AG08396 (cell line): Measurements from ENCODE around the gene ZNF385C.

Source experiments
- DNase-seq: peaks from one replicate; pipeline ENCODE4 v3.0.0; 2012; ENCODE audit warnings: low spot score, mixed read lengths

The ZNF385C gene

DNA sequence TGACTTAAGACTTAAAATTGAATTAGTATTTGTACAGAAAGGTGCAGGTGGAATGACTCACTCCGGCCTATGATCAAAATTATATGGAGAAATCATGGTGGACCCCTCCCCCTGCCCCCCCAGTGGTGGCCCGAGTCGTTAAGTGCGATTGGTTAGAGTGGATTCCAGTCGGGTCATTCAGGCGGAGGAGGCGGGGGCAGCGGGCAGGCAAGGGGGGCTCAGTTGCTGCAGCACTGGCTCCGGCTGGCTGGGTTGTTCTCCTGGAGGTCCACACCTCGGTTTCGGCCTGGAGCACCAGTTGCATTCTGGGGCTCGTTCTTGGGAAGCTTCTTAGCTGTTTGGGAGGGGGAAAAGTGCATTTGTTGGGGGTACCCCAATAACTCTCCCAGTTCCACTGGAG, 27.3 kb upstream of the ZNF385C start:
- DNase-seq, result no peak

DNA sequence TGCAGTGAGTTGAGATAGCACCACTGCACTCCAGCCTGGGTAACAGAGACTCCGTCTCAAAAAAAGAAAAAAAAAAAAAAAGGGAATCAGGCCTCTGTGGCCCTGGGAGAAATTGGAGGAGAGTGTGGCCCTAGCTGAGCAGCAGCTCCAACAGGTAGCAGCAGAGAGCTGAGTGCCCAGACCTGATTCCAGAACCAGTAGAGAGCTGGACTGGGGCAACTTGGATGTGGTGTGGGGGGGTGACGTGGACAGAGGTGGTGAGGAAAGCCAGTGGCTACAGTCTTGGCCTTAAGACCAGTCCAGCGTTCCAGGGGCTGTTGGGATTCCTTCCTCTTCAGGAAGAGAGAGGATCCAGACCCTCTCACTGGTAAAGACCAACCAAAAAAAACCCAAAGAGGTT, 26.0 kb upstream of the ZNF385C start:
- DNase-seq, result no peak

DNA sequence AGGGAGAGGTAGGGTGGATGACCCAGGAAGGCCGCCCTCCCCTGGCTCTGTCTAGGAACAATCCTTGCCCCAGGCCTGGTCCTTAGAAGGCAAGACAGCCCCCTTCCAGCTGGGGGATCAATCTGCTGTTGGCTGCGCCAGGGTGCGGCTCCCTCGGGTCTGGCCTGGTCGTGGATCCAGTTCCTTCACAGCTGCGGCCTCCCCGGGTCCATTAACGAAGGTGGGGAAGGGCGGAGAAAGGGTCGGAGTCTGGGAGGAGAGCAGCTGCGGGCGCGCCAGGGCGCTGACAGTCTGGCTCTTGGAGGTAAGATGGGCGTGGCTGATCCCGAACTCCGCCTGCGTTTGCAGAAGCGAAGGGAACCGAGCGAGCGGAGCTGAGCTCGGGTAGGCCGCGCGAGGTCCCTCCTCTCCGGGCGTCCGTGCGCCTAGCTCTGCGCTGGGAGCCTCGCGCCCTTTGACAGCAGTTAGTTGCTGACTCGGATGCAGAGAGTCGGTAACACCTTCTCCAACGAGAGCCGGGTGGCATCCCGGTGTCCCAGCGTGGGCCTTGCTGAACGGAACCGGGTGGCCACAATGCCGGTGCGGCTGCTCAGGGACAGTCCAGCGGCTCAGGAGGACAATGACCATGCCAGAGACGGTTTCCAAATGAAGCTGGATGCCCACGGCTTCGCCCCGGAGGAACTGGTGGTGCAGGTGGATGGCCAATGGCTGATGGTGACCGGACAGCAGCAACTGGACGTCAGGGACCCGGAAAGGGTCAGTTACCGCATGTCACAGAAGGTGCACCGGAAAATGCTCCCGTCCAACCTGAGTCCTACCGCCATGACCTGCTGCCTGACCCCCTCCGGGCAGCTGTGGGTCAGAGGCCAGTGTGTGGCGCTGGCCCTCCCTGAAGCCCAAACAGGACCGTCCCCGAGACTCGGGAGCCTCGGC, 24.4 kb upstream of the ZNF385C start, which contains the start of gene HSPB9:
HSPB9 (plus strand) TSS at position 434 of the 933 bp plus-strand sequence; CDS start at position 481, 47 bp downstream.
- no peak for DNase-seq

DNA sequence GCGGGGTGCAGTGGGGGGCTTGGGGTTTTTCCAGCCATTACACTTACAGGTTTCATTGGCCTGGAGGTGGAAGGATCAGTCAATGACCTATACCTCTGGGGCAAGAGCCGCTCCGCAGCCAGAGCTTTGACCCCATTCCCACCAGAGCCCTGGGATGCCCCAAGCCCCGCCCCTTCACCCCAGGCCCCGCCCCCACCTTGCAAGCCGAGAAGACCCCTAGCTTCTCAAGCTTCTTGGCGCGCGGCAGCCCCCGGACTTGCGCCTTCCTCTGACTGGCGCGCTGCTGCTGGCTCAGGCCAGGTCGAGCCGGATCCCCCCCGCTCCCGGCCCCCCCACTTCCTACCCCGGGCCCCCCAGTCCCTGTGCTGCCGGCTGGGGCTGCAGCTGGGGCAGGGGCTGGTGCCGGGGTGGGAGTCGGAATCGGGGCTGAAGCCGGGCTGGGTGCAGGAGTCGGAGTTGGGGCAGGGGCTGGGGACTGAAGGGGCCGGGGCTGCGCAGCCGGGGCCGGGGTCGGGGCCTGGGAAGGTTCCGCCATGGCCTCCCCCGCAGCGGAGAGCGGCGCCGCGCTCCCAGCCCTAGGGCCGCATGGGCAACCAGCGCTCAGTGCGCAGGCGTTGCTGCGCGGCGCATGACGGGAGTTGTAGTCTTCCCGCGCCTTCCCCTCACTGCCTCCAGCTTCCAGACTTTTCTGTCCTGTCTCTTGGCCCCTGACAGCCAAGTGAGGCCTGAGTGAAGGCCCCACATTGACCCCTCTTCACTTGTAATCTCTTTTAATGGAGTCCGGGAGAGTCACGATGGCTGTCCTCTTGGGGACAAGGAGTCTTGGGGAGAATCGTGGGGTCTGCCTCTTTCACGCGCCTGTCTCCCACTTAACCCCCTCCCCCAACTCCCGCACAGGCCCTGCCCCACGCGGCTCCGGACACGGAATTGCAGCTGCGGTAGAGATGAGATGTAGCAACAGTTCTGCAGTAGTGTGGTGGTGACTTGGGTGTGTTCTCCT, 22.8 kb upstream of the ZNF385C start, which contains the start of gene KAT2A:
KAT2A (minus strand) TSS at position 598 of the 1,000 bp plus-strand sequence; CDS start at position 535, 63 bp downstream.
- peak; percentile 98 for DNase-seq

DNA sequence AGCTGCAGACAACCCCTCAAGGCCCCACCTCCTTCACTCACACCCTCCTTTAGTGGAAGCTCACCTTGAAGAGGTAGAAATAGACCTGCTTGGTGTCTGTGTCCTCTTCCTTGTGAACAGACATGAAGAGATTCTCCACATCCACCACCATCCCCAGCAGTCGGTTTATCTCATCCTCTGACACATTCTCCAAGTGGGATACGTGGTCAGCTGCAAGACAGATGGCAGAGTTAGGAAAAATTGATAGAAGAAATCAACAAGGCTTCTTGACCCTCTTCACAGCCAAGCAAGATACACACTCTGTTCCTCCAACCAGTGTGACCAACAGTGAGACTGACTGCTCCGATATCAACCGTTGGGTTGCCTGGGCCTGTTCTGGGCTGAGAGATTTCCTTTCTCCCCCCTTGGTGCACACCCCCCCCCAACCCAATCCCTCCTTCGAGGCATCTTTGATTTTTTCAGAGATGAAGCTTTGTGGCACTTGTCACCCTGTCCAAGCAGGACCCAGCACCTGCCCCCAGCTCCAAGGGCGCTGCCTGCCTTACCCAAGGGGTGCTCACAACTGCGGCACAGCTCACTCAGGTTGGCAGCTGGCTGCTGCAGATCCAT, 22.0 kb upstream of the ZNF385C start:
- no peak for DNase-seq

DNA sequence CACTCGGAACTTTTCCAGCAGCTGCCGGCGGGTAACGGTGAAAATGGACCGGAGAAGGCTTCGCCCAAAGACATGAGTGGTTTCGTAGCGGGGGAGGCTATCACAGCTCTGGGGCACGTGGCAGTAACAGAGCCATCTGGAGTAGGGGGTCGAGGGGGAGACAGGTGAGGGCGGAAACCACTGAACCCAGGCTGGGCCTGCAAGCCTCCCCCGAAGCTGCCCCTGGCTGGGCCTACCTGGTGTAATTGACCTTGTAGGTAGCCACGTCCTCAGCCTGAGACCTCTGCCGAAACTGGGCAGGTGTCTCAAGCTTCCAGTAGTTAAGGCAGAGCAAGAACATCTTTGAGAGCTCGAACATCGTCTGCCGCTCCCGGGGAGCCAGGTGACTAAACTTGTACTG, 21.0 kb upstream of the ZNF385C start:
- no peak for DNase-seq

DNA sequence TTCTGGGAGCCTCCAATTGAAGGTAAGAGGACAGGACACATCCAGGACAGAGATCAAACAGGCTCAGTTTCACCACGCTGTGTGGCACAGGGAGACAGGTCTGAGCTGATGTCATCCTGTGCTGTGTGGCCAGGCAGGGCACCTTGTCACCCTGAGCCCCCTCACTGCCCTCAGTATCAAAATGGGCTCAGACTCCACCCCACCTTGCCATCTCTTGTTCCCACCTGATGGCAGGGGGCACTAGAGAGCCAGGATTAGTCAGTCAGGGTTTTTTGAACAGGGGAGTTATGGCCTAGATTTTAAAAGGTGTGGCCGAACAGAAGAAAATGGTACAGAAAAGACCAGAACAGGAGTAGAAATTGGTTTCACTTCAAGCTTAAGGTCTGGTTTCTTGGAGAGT, 20.3 kb upstream of the ZNF385C start:
- DNase-seq, result no peak

DNA sequence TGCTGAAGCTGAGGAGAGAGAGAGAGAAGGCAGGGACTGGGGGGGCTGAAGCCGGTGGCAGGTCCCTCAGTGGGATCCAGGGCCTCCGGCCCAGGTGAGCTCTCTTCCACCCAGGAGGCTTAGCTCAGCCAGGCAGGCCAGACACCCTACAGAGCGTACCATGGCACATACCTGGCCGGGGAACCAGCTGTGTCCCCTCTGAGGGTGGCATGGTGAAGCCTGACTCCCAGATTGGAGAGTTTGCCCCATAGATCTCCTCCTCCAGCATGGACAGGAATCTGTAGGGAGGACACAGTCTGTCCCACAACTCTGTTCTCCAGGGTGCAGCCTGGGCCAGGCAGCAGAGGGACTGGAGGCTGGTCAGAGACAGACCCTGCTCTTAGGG, 19.8 kb upstream of the ZNF385C start:
- DNase-seq, result no peak

DNA sequence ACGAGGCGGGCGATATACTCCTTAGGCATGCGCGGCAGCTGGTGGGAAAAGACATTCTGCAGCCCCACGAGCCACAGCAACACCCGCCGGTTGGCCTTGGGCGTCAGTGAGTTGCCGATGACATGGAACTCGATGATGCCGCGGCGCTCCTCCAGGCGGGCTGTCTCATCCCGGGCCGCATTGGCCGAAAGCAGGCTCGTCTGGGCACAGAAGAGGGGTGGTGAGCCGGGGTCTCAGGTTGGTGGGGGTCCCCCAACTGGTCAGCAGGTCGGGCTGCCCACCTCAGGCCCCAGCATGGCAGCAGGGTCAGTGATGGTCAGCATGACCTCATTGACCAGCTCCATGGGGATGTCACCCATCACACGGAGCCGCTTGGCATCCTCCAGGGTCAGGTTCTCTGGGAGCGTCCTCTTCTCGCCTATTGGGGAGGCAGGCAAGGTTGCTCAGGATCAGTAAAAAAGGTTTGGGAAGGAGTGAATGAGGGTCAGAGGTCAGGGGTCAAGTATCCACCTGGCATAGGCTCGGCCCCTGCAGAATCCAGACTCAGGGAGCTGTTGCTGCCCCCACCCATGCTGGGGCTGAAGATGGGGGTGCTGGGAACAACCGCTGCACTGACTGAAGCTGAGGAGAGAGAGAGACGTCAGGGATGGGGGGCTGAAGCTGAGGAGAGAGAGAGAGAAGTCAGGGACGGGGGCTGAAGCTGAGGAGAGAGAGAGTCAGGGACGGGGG, 19.3 kb upstream of the ZNF385C start:
- DNase-seq, result no peak

DNA sequence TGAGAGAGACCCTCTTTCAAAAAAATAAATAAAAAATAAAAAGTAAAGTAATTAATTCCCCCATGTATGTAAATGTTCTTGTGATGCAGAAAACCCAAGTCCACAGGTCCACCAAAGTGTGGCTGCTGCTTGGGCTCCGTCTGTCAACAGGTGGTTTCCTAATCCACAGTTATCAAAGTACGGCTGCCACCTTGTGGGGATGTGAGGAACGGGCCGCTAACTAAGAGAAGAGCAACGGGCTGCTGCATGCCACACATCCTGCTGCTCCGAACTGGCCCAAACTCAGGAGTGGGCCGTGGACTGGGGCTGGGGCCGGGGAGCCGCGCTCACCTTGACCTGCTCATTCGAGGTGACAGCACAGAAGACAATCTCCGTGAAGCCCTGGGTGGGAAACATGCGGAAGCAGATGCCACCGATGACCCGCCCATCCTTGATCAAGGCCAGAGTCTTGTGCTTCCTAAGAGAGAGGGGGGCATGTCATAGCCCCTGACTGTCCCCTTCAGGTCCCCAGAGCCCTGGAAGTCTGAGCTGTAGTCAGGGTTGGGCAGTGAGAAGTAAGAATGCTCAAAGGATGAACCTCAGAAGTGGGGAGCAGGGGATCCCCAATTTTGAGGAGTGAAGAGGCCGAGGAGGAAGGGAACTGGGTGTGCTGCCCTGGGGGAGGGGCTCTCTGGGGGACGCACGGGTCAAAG, 18.6 kb upstream of the ZNF385C start:
- peak; percentile 83 for DNase-seq

DNA sequence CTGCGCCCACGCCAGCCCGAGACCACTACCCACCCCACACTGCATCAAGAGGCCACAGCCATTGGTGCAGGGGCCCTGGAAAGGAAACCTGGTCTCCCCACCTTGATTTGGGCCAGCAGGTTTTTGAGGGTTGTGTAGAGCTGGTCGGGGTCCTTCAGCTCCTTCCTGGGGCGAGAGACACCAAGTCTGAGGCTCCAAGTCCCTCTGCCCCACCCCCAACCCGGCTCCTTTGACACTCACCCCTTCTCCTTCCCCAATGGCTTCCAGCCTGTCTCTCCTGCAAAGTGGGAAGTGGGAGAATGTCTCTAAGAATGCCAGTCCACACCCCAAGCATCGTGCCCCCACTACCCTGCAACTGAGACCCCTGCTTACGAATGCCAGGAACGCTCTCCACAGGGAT, 15.8 kb upstream of the ZNF385C start:
- no peak for DNase-seq

DNA sequence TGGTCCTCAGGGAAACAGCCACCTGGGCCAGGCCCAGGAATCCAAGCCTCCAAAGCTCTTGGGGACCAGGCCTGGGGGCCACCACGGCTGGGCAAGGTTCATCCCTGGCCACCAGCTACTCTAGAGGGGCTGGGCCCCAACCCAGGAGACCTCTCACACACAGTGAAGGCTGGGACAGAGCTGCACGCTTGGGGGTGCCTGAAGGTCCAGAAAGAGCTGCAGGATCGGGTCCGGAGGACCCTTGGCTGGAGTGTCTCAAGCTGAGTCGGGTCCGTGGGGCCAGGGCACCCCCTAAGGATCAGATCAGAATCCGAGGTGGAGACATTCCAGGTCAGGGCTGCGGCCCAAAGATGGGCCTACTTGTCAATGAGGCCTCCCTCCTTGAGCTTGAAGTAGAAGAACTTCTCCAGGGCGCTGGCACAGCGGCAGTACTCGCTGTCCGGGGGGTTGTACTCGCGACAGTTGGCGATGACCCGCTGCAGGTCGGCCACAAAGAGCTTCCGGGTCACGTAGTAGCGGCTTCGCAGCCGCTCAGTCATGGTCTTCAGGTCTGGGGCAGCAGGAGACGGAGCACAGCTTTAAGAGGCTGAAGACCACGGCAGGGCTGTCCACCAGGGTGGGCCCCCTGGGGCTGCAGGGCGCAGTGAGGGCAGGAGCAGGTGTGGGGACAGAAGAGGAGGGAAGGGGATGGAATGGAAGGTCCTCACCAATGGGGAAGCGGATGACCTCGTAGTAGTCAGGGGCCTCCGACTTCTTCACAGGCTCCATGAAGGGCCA, 15.2 kb upstream of the ZNF385C start:
- no peak for DNase-seq

DNA sequence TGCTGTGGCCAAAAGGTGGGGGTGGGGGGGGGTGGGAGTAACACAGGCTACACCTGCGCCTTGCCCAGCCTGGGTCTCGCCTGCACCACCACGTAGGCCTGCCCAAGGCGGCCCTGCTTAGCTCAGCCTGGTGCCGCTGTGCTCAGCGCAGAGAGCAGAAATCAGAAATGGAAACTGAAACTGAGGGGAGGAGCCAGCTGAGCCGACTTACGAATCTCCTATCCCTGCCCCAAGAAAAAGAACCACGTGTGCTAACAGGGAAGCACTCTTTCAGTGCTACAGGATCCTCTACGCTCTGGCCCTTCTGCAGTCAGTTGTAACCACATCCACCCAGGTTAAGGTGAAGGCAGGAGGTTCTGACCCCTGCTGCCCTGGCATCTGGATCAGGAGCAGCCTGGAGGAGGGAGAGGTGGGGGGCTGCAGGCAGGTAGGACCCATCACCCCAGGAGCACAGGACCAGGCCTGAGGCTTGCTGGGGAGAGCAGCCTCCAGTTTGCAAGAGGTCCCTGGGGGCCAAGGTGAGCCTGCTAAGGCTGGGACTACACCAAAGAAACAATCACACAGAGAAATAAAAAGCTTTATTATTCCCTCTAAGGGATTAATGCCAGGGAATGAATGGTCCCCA, 14.4 kb upstream of the ZNF385C start, which contains the start of gene DHX58:
DHX58 (minus strand) TSS at position 163 of the 625 bp plus-strand sequence. CDS start 822 bp downstream, outside the sequence.
- peak; percentile 92 for DNase-seq

DNA sequence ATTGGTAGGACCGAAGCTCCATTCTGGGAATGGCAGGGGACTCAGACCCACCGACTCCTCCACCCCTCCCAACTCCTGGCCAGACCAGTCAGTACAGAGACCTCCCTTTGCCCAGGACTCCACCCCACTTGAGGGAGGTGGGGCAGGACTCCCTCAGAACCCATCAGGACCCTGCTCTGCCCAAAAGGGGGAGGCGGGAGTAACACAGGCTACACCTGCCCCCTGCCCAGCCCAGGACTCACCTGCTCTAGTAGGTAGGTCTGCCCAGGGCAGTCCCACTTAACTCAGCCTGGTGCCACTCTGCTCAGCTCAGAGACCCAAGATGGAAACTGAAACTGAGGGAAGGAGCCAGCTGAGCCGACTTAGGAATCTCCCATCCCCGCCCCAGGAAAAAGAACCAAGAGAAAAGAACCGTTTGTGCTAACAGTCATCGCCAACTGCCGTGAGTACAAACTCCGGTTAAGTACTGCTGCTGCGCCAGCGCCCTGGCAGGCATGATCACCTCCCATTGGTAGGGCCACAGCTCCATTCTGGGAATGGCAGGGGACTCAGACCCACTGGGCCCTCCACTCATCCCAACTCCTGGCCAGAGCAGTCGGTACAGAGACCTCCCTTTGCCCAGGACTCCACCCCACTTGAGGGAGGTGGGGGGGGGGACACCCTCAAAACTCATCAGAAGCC, 13.7 kb upstream of the ZNF385C start:
- peak; percentile 68 for DNase-seq

DNA sequence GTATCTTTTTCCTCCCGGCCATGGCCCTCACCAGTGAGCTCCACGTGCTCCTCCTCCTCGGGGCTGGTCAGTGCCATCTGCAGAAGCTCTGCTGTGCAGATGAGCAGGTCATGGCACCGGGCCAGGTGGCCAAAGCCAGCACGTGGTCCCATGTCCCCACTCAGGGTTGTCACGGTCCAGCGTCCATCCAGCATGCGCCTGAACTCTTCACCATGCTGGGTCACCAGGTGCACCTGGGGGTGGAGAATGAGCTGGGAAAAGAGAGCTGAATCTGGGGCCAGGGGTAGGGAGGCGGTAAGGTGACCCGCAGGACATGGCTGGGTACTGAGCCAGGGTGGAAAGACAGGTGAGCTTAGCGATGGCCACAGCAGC, 13.0 kb upstream of the ZNF385C start:
- DNase-seq, result no peak

DNA sequence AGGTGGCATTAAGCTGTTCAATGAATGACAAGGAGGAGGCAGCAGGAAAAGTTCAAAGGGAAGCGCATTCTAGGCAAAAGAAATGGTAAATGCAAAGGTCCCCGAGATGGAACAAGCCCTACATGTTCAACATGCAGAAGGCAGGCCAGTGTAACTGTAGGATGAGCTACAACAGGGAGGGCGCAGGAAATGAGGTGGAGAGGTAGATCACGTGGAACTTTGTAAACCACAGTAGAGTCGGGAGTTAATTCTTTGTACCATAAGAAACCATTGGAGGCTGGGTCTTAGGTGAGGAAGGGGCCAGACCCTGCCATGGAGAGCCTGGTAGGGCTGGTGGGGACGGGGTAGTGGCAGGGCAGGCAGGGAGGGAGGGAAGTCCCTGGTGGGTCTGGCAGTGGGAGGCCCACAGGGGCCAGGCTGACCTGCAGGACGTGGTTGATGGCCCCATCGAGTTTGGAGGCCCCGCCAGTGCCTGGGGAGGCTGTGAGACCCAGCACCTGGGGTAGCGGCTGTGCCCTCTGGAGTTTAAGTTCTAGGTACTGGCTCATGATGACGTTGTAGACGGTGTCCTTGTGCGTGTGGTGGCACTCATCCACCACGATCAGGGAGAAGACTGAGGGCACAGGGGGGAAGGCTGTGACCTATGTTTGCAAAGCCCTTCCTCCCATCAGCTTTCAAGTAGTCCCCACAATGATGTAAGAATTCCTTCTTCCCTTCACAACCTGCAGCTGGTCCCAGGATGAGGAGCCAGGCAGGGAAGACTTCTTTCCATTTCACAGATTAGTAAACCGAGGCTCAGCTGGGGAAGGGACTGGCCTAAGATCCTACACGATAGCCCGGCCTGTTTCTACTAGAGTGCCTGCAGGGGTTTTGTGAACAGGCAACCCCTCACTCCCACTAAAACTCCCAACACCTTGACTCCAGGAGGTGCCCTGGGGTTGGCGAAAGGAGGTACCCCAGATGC, 12.3 kb upstream of the ZNF385C start:
- no peak for DNase-seq

DNA sequence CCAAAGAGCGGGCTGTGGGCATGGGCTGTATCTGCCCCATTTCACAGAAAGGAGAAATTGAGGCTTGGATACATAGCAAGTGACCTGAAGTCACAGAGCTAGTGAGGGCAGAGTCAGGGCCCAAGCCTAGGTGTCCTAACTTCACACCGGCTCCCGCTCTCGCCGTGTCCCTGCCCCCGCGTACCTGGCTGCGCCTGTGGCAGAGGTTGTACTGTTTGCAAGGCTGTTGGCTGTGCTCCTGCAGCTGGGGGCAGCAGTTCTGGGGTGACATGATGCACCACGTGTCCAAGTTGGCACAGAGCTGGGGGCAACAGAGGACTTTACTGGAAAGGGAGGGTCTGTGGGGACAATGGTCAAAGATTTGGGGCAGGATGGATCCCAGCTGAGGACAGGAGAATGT, 10.8 kb upstream of the ZNF385C start:
- DNase-seq, result no peak
